ENCODE results near the gene FRMPD3.

GRCh38 chrX:107445631-107446030 lies 3.8 kb upstream of the FRMPD3 start:
- no peak for TF ChIP-seq POLR2AphosphoS5 (IDR thresholded peaks at IDR 0.05)
- TF ChIP-seq CTCF (IDR thresholded peaks at IDR 0.05): no peak

All from breast epithelium (tissue), 3 donors.